H1 (cell line): ENCODE data around the gene KRT72. TPM values are rescaled to one million over a fixed set of nuclear protein-coding genes. Genes with fewer than 3 reads are reported as not detected.

Experiments used
- CTCF ChIA-PET: fragments of 300-600 bp; sonication (Branson Sonifier 250); formaldehyde crosslinking; loops from one replicate; lab custom pipeline; 2021; ENCODE audit not compliant: partially characterized antibody; lab: Charles Lee
- POLR2A ChIA-PET: fragments of 300-600 bp; sonication (Branson Sonifier 250); formaldehyde crosslinking; loops from one replicate; lab custom pipeline; 2021; ENCODE audit warnings: inconsistent platforms; ENCODE audit not compliant: partially characterized antibody; lab: Charles Lee
- DNase-seq, 2 experiments: peaks; one replicate each; pipeline versions ENCODE4 v3.0.0 to v3.0.0-alpha.2; 2010 to 2022; ENCODE audit warnings: low spot score in 2 of 2, low read depth in 1 of 2, mixed read lengths in 1 of 2
- FAIRE-seq: peaks from 2 replicates; lab custom pipeline; 2011; peaks lifted over from hg19 to GRCh38; lab: Jason Lieb, UNC
- H2AFZ ChIP-seq: 2 replicates; pipeline ENCODE4 v1.8.1; 2012; ENCODE audit warnings: low read length, inconsistent platforms
- H2AK5ac ChIP-seq: 2 replicates; pipeline ENCODE4 v1.6.1; 2013; ENCODE audit warnings: low read depth, low read length
- H2BK120ac ChIP-seq: replicated peaks from 2 replicates; pipeline ENCODE3; 2013; ENCODE audit warnings: low read depth, low read length, inconsistent platforms
- H2BK12ac ChIP-seq: 2 replicates; pipeline ENCODE4 v1.6.1; 2013; ENCODE audit warnings: low read depth, low read length
- H2BK15ac ChIP-seq: 2 replicates; pipeline ENCODE4 v1.6.1; 2013; ENCODE audit warnings: low read length
- H2BK20ac ChIP-seq: 2 replicates; pipeline ENCODE4 v1.6.1; 2013; ENCODE audit warnings: low read length
- H2BK5ac ChIP-seq: 2 replicates; pipeline ENCODE4 v1.6.1; 2013; ENCODE audit warnings: low read depth, low read length
- H3K14ac ChIP-seq: 2 replicates; pipeline ENCODE4 v1.6.1; 2013; ENCODE audit warnings: inconsistent platforms; ENCODE audit not compliant: insufficient read length
- H3K18ac ChIP-seq: 2 replicates; pipeline ENCODE4 v1.6.1; 2013; ENCODE audit warnings: low read length; ENCODE audit errors: extremely low read depth
- H3K23ac ChIP-seq: 2 replicates; pipeline ENCODE4 v1.6.1; 2013; ENCODE audit warnings: inconsistent platforms; ENCODE audit not compliant: insufficient read length
- H3K23me2 ChIP-seq: 2 replicates; pipeline ENCODE4 v1.6.1; 2013; ENCODE audit warnings: low read depth, low read length
- H3K27ac ChIP-seq: 2 replicates; pipeline ENCODE4 v1.6.1; 2011; ENCODE audit warnings: low read depth, low read length, inconsistent platforms
- H3K27me3 ChIP-seq, 4 experiments: replicated peaks in 1 of 4; 1 replicate in 1 of 4; 2 replicates in 3 of 4; pipeline versions ENCODE4 v1.6.1 to v1.8.1; 2011 to 2013; ENCODE audit warnings: low read length in 3 of 4, mild to moderate bottlenecking in 3 of 4, inconsistent platforms in 2 of 4, mixed read lengths in 2 of 4, moderate library complexity in 1 of 4; ENCODE audit not compliant: control insufficient read depth in 3 of 4, insufficient read depth in 3 of 4; ENCODE audit errors: extremely low read depth in 1 of 4
- H3K36me3 ChIP-seq, 4 experiments: 2 replicates each; pipeline versions ENCODE4 v1.6.1 to v1.8.1; 2011 to 2013; ENCODE audit warnings: mild to moderate bottlenecking in 4 of 4, low read length in 3 of 4, moderate library complexity in 2 of 4, control low read depth in 1 of 4, inconsistent platforms in 1 of 4; ENCODE audit not compliant: insufficient read depth in 4 of 4, control insufficient read depth in 2 of 4
- H3K4ac ChIP-seq: replicated peaks from 2 replicates; pipeline ENCODE3; 2013; ENCODE audit warnings: low read length, low read depth, mixed read lengths, inconsistent platforms; ENCODE audit not compliant: insufficient read length
- H3K4me1 ChIP-seq, 4 experiments: replicated peaks in 1 of 4; 1 replicate in 1 of 4; 2 replicates in 3 of 4; pipeline versions ENCODE4 v1.6.1 to v1.8.1; 2011 to 2013; ENCODE audit warnings: low read length in 3 of 4, inconsistent platforms in 2 of 4, mixed read lengths in 1 of 4; ENCODE audit not compliant: insufficient read depth in 4 of 4, control insufficient read depth in 3 of 4
- H3K4me2 ChIP-seq, 2 experiments: 2 replicates each; pipeline versions ENCODE4 v1.6.1 to v1.8.1; 2011 to 2013; ENCODE audit warnings: low read depth in 2 of 2, low read length in 2 of 2, control low read depth in 1 of 2, inconsistent platforms in 1 of 2, mild to moderate bottlenecking in 1 of 2; ENCODE audit not compliant: insufficient read depth in 1 of 2
- H3K4me3 ChIP-seq, 4 experiments: fragments of 200-600, 300-600 bp in 1 of 4; sonication (generic), shearing (Covaris generic), sonication (Bioruptor Twin) in 1 of 4; 2 replicates each; pipeline versions ENCODE4 v1.5.1 to v1.8.1; 2011 to 2016; ENCODE audit warnings: low read length in 4 of 4, low read depth in 3 of 4, control low read depth in 2 of 4, inconsistent platforms in 2 of 4, mild to moderate bottlenecking in 2 of 4, mixed read lengths in 1 of 4, moderate library complexity in 1 of 4; ENCODE audit not compliant: insufficient read depth in 2 of 4; ENCODE audit errors: extremely low read depth in 1 of 4
- H3K56ac ChIP-seq: replicated peaks from 2 replicates; pipeline ENCODE3; 2013; ENCODE audit warnings: low read depth, mild to moderate bottlenecking, mixed read lengths, low read length, inconsistent platforms; ENCODE audit not compliant: insufficient read length
- H3K79me1 ChIP-seq: 2 replicates; pipeline ENCODE4 v1.6.1; 2013; ENCODE audit warnings: low read depth, low read length, control low read depth
- H3K79me2 ChIP-seq, 2 experiments: 2 replicates each; pipeline versions ENCODE4 v1.6.1 to v1.8.1; 2012 to 2013; ENCODE audit warnings: low read length in 2 of 2, mild to moderate bottlenecking in 2 of 2, inconsistent platforms in 1 of 2; ENCODE audit not compliant: insufficient read depth in 2 of 2, control insufficient read depth in 1 of 2
- H3K9ac ChIP-seq, 4 experiments: replicated peaks in 1 of 4; 1 replicate in 1 of 4; 2 replicates in 3 of 4; pipeline versions ENCODE4 v1.6.1 to v1.8.1; 2011 to 2013; ENCODE audit warnings: low read depth in 3 of 4, low read length in 3 of 4, control low read depth in 2 of 4, mild to moderate bottlenecking in 2 of 4, moderate library complexity in 2 of 4, inconsistent platforms in 1 of 4; ENCODE audit errors: extremely low read depth in 1 of 4
- H3K9me3 ChIP-seq, 2 experiments: 2 replicates each; pipeline versions ENCODE4 v1.6.1 to v1.8.1; 2012 to 2013; ENCODE audit warnings: mild to moderate bottlenecking in 2 of 2, moderate library complexity in 2 of 2, control low read depth in 1 of 2, inconsistent platforms in 1 of 2, low read depth in 1 of 2, low read length in 1 of 2, mixed read lengths in 1 of 2; ENCODE audit not compliant: insufficient read depth in 2 of 2
- H4K20me1 ChIP-seq, 2 experiments: replicated peaks in 1 of 2; 2 replicates each; pipeline versions ENCODE3 to v1.8.1; 2011 to 2013; ENCODE audit warnings: inconsistent platforms in 2 of 2, low read length in 2 of 2, mild to moderate bottlenecking in 1 of 2; ENCODE audit not compliant: insufficient read depth in 2 of 2, control insufficient read depth in 1 of 2
- H4K5ac ChIP-seq: 2 replicates; pipeline ENCODE4 v1.6.1; 2013; ENCODE audit warnings: low read length, low read depth, mixed read lengths, inconsistent platforms; ENCODE audit not compliant: insufficient read length
- H4K8ac ChIP-seq: 2 replicates; pipeline ENCODE4 v1.8.0; 2013; ENCODE audit warnings: mild to moderate bottlenecking, moderate library complexity, low read length, inconsistent platforms; ENCODE audit not compliant: insufficient read depth; ENCODE audit errors: extremely low read depth
- H4K91ac ChIP-seq: replicated peaks from 2 replicates; pipeline ENCODE3; 2013; ENCODE audit warnings: low read length, mixed read lengths, inconsistent platforms; ENCODE audit not compliant: insufficient read length
- BRCA1 ChIP-seq: IDR thresholded peaks from 2 replicates; pipeline ENCODE4 v1.6.1; 2012; ENCODE audit warnings: low read depth, low read length, improper control_type of control experiment
- CBX5 ChIP-seq: fragments of 300-800, 300-1000 bp; sonication (generic); IDR thresholded peaks from 2 replicates; pipeline ENCODE4 v1.7.1; 2016; ENCODE audit warnings: antibody characterized with exemption, low read length, low read depth
- CBX8 ChIP-seq: fragments of 300-800, 300-1000 bp; sonication (generic); IDR thresholded peaks from 2 replicates; pipeline ENCODE4 v1.7.1; 2016; ENCODE audit warnings: low read depth, low read length, borderline replicate concordance
- CEBPB ChIP-seq: IDR thresholded peaks from 2 replicates; pipeline ENCODE4 v1.6.1; 2012; ENCODE audit warnings: low read depth, low read length
- HDAC6 ChIP-seq: IDR thresholded peaks from one replicate; pipeline ENCODE4 v1.7.1; 2012; ENCODE audit warnings: low read depth, mild to moderate bottlenecking, inconsistent platforms, low read length, moderate library complexity
- JUN ChIP-seq: IDR thresholded peaks from 2 replicates; pipeline ENCODE4 v1.6.1; 2011; ENCODE audit warnings: low read depth, mild to moderate bottlenecking, improper control_type of control experiment, low read length
- KDM4A ChIP-seq: IDR thresholded peaks from one replicate; pipeline ENCODE4 v1.7.1; 2012; ENCODE audit warnings: low read depth, mild to moderate bottlenecking, moderate library complexity, low read length, inconsistent platforms; ENCODE audit not compliant: severe bottlenecking
- KDM5A ChIP-seq: fragments of 200-600 bp; IDR thresholded peaks from 2 replicates; pipeline ENCODE4 v1.7.1; 2012; ENCODE audit warnings: mild to moderate bottlenecking, low read length, inconsistent platforms, mixed read lengths
- PHF8 ChIP-seq: fragments of 200-600 bp; sonication (generic); conservative IDR thresholded peaks from 2 replicates; pipeline ENCODE4 v1.7.1; 2012; ENCODE audit warnings: low read depth, mild to moderate bottlenecking, inconsistent platforms, low read length, moderate library complexity
- POLR2A ChIP-seq, 2 experiments: IDR thresholded peaks; 1 replicate in 1 of 2; 2 replicates in 1 of 2; pipeline ENCODE4 v1.6.1; 2011; ENCODE audit warnings: low read depth in 2 of 2, low read length in 2 of 2, mild to moderate bottlenecking in 2 of 2; ENCODE audit errors: control extremely low read depth in 1 of 2
- SAP30 ChIP-seq: fragments of 300-600 bp; sonication (generic); IDR thresholded peaks from 2 replicates; pipeline ENCODE4 v1.7.1; 2012; ENCODE audit warnings: low read length, moderate library complexity, mild to moderate bottlenecking, inconsistent platforms; ENCODE audit not compliant: insufficient read depth, insufficient replicate concordance
- SIRT6 ChIP-seq: IDR thresholded peaks from one replicate; pipeline ENCODE4 v1.7.1; 2012; ENCODE audit warnings: low read length, inconsistent platforms
- SIX5 ChIP-seq: IDR thresholded peaks from 2 replicates; pipeline ENCODE4 v1.6.1; 2011; ENCODE audit warnings: mild to moderate bottlenecking, low read depth, low read length
- SP2 ChIP-seq: IDR thresholded peaks from 2 replicates; pipeline ENCODE4 v1.6.1; 2012; ENCODE audit warnings: mild to moderate bottlenecking, low read length, inconsistent platforms
- SUZ12 ChIP-seq: fragments of 200-600 bp; sonication (generic); IDR thresholded peaks from 2 replicates; pipeline ENCODE4 v1.6.1; 2012; ENCODE audit warnings: mild to moderate bottlenecking, inconsistent platforms, low read length, moderate library complexity, mixed read lengths
- TBP ChIP-seq: IDR thresholded peaks from 2 replicates; pipeline ENCODE4 v1.6.1; 2011; ENCODE audit warnings: low read depth, low read length, improper control_type of control experiment
- WGBS, 2 experiments: shearing (Covaris generic) in 1 of 2; methylation state at CpG; one replicate each; pipeline versions ENCODE4 v1.1.6 to v1.1.7; 2013 to 2015; ENCODE audit warnings: low lambda C conversion rate in 2 of 2, mixed read lengths in 2 of 2, inconsistent platforms in 1 of 2, low coverage in 1 of 2, missing lambda C conversion rate in 1 of 2; ENCODE audit not compliant: insufficient replicate concordance in 2 of 2, insufficient coverage in 1 of 2, insufficient read length in 1 of 2; ENCODE audit errors: extremely low coverage in 1 of 2, missing lambda C conversion rate in 1 of 2; 5-methylcytosine and 5-hydroxymethylcytosine counted together
- polyA plus RNA-seq, 7 experiments: library from polyadenylated mRNA; depleted of rRNA in 3 of 7; stranded (reverse) in 5 of 7; unstranded in 2 of 7; fragments of >200 nt in 5 of 7; fragments of 200-250 nt in 2 of 7; gene quantifications; 1 replicate in 5 of 7; 2 replicates in 1 of 7; 4 replicates in 1 of 7; pipeline versions ENCODE4 v1.2.1 to v1.2.3, GENCODE V29; 2011 to 2013; ENCODE audit warnings: missing spikeins in 2 of 7, mixed read lengths in 2 of 7
- total RNA-seq: library from RNA; stranded (reverse); fragmentation: NEBNext Ultra II Directional; extraction: Animal tissue kit (Norgen Biotek cat#: 25700); gene quantifications from 2 replicates; pipeline ENCODE4 v1.2.1, GENCODE V29; 2021

Gene KRT72
- total and polyA plus RNA-seq, 2 of the 8 experiments (the other 6 are each of a cell fraction or from before 2014, with no cell fraction given), result not detected

- Histone ChIP-seq H2BK120ac (no peak overlapping the region), H2AK5ac (no peak overlapping the region), H2BK12ac (no peak overlapping the region), H3K79me2 (no peaks in the 10 kb centered on the region), H3K14ac (no peak overlapping the region), H3K4me3 (no peak overlapping the region), H2BK20ac (no peak overlapping the region), H4K91ac (no peak overlapping the region), H3K56ac (no peak overlapping the region), H3K9me3 (no peaks in the 10 kb centered on the region), H4K20me1 (no peaks in the 10 kb centered on the region), H3K27ac (no peak overlapping the region), H3K9ac (no peak overlapping the region), H3K4ac (no peak overlapping the region), H4K8ac (no peak overlapping the region), H3K23me2 (no peaks in the 10 kb centered on the region), H3K79me1 (no peaks in the 10 kb centered on the region), H3K4me1 (no peaks in the 10 kb centered on the region), H4K5ac (no peak overlapping the region), H2BK5ac (no peak overlapping the region), H3K27me3 (no peaks in the 10 kb centered on the region), H2BK15ac (no peak overlapping the region), H3K18ac (no peak overlapping the region), H3K23ac (no peak overlapping the region), H2AFZ (no peak overlapping the region), H3K36me3 (no peaks in the 10 kb centered on the region), H3K4me2 (no peak overlapping the region)
- ChIA-PET CTCF (interaction anchor here (0.9 to 3.9 kb wide), 6 partner anchors 15 to 429 kb away, joined by 4 to 16 read pairs (median 4); no protein-coding TSS in a partner anchor), POLR2A (no interaction called here)
- TF ChIP-seq SUZ12 (no peak), SIRT6 (no peak), CEBPB (no peak), KDM5A (no peak), SP2 (no peak), CBX5 (no peak), BRCA1 (no peak), JUN (no peak), POLR2A (IDR thresholded peaks at IDR 0.05; ENCODE audit: control extremely low read depth in 1 of 2, low read depth in 2 of 2, low read length in 2 of 2) (no peak), HDAC6 (no peak), KDM4A (no peak), SAP30 (no peak), PHF8 (no peak), CBX8 (no peak), SIX5 (no peak), TBP (no peak)
- WGBS, 2 experiments, result 88% methylated on average over 5 of the region's 5 CpGs; no CpG with 5 or more reads in 1 of the 2 experiments
- no peak for FAIRE-seq
- DNase-seq, result no peak
Measured at GRCh38 chr12:52552055-52552454, 49.2 kb downstream of the KRT72 start.
